ENCODE data around the gene LRRC17.

LRRC17 gene

DNA sequence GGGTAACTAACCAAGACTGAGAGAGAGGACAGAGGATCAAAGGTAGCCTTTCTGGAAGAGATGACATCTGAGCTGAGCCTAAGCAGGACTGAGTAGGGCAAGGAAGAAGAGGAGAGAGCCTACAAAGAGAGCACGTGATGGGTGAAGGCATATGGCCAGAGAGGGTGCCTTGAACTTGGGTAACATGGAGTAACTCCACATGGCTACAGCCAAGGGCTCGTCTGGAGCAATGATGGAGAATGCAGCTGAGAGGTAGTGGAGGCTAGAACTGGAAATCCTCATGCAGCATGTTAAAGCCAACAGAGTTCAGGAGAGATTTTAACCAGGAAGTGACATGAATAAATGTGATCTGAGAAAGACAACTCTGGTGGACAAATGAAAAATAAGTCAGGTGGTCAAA lies 77.8 kb downstream of the LRRC17 start:
- DNase-seq: no peak

DNA sequence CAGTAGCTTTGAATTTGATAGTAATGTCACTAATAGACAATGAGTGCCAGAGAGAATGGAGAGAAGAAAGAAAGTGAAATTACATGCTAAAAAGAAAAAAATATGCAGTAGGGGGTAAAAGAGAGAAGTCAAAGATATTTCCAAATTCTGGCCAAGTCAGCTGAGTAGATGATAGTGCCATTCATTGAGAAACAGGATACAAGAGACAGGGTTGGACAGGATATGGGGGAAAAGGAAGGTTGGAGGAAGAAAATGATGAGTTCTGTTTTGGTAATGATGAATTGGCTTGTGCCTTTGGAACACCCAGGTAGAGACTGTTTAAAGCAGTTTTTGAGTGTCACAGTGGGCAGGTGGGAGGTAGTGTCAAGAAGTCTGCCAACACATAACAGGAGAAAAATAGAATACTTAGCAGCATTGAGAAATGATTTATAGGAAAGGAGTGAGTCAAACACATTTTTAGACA lies 78.3 kb downstream of the LRRC17 start:
- DNase-seq: no peak

GRCh38 chr7:102991540-102992214 lies 78.9 kb downstream of the LRRC17 start:
- no peak for DNase-seq

GRCh38 chr7:102992509-102992937 lies 79.7 kb downstream of the LRRC17 start:
- DNase-seq: no peak

GRCh38 chr7:102992938-102993717 lies 80.3 kb downstream of the LRRC17 start:
- no peak for DNase-seq

GRCh38 chr7:102993718-102994029 lies 80.9 kb downstream of the LRRC17 start:
- no peak for DNase-seq

DNA sequence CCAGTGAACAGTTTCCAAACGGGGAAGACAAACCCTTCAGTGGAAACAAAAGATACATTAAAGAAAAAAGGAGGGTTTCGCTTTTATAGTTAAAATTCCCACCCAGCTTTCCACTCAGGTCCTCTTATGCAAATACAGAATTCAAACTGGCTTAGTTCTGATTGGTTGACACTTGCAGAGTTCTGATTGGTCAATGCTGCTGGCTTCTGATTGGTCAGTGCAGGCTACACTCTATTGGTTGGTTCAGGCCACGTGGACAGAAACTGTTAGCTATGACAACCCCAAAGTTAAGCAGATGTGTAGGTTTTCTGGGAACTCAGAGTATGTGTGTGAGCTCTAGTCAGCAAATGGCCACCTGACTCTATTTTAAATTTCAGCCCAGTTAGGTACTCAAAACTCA lies 81.8 kb downstream of the LRRC17 start:
- no peak for DNase-seq

Measured in activated CD4-positive, alpha-beta T cell treated with anti-CD3 and anti-CD28 coated beads, Interleukin-2, amount 50 U/mL, for 4 hours (primary cell).